Renal cortical epithelial cell (primary cell): Measurements from ENCODE around the gene ZNF385B. TPM values are rescaled to one million over a fixed set of nuclear protein-coding genes. Genes with fewer than 3 reads are reported as not detected.

Source experiments
- DNase-seq: peaks from one replicate; pipeline ENCODE4 v3.0.0-alpha.2; 2011; ENCODE audit warnings: low read depth
- total RNA-seq: library from RNA; depleted of rRNA; stranded (reverse); fragments of >200 nt; gene quantifications from 2 replicates; pipeline ENCODE4 v1.2.3, GENCODE V29; 2014

ZNF385B gene
- total RNA-seq, 1 donor from 2014 or later = 1.1 TPM

GRCh38 chr2:179592167-179592936 lies 269.1 kb downstream of the ZNF385B start:
- DNase-seq = no peak

GRCh38 chr2:179591690-179592089 lies 269.7 kb downstream of the ZNF385B start:
- no peak for DNase-seq

- no peak for DNase-seq
These were observed 272.8 kb downstream of the ZNF385B start for GRCh38 chr2:179588486-179589145.

GRCh38 chr2:179584760-179585159 lies 276.7 kb downstream of the ZNF385B start:
- DNase-seq = no peak

GRCh38 chr2:179581605-179582004 lies 279.8 kb downstream of the ZNF385B start:
- no peak for DNase-seq

- peak; percentile 91 for DNase-seq
These were observed 280.9 kb downstream of the ZNF385B start for GRCh38 chr2:179580378-179581146.

- peak; percentile 96 for DNase-seq
These were observed 281.6 kb downstream of the ZNF385B start for GRCh38 chr2:179579800-179580199.

- peak; percentile 85 for DNase-seq
These were observed 283.1 kb downstream of the ZNF385B start for GRCh38 chr2:179578171-179578916.

- peak; percentile 72 for DNase-seq
These were observed 287.3 kb downstream of the ZNF385B start for GRCh38 chr2:179574061-179574519.

- no peak for DNase-seq
These were observed 288.9 kb downstream of the ZNF385B start for GRCh38 chr2:179572544-179572943.

GRCh38 chr2:179571721-179572120 lies 289.7 kb downstream of the ZNF385B start:
- no peak for DNase-seq

- no peak for DNase-seq
These were observed 290.2 kb downstream of the ZNF385B start for GRCh38 chr2:179571252-179571651.

GRCh38 chr2:179569831-179570233 lies 291.6 kb downstream of the ZNF385B start:
- peak; percentile 93 for DNase-seq

- no peak for DNase-seq
These were observed 295.6 kb downstream of the ZNF385B start for GRCh38 chr2:179565807-179566206.

GRCh38 chr2:179562330-179562885 lies 299.0 kb downstream of the ZNF385B start:
- peak; percentile 78 for DNase-seq

- no peak for DNase-seq
These were observed 299.7 kb downstream of the ZNF385B start for GRCh38 chr2:179561702-179562101.

GRCh38 chr2:179560257-179560735 lies 301.1 kb downstream of the ZNF385B start:
- DNase-seq = no peak

GRCh38 chr2:179559108-179559806 lies 302.2 kb downstream of the ZNF385B start:
- DNase-seq = no peak

- DNase-seq = peak; percentile 74
These were observed 303.1 kb downstream of the ZNF385B start for GRCh38 chr2:179558010-179558934.
